ENCODE measurements around the gene PRM3. TPM values are rescaled to one million over a fixed set of nuclear protein-coding genes. Genes with fewer than 3 reads are reported as not detected.
"Not testable (repeated sequence)": the region's sequence is repeated elsewhere in the genome, so short reads cannot be mapped to it uniquely, and the experiment has no call there.

PRM3 gene
- total RNA-seq, 1 donor from 2014 or later, result not detected

DNA sequence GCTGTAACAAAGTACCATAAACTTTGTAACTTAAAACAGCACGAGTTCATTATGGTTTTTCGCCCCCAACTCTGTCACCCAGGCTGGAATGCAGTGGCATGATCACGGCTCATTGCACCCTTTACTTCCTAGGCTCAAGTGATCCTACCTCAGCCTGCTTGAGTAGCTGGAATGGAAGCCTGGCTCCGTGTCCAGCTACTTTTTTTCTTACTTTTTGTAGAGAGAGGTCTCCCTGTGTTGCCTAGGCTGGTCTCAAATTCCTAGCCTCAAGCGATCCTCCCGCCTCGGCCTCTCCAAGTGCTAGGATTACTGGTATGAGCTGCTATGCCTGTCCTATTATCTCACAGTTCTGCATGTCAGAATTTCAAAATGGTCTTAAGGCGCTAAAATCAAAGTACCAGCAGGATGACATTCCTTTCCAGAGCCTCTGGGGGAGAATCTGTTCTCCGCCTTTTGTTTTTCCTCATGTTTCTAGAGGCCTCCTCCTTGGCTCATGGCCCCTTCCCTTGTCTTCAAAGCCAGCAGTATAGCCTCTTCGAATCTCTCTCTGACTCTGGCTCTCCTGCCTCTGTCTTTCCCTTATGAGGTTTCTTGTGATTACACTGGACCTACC is 17.8 kb upstream of the PRM3 start:
- intact Hi-C loops (cut with DNase I), result no loop called here
- TF ChIP-seq, protein P1, sequence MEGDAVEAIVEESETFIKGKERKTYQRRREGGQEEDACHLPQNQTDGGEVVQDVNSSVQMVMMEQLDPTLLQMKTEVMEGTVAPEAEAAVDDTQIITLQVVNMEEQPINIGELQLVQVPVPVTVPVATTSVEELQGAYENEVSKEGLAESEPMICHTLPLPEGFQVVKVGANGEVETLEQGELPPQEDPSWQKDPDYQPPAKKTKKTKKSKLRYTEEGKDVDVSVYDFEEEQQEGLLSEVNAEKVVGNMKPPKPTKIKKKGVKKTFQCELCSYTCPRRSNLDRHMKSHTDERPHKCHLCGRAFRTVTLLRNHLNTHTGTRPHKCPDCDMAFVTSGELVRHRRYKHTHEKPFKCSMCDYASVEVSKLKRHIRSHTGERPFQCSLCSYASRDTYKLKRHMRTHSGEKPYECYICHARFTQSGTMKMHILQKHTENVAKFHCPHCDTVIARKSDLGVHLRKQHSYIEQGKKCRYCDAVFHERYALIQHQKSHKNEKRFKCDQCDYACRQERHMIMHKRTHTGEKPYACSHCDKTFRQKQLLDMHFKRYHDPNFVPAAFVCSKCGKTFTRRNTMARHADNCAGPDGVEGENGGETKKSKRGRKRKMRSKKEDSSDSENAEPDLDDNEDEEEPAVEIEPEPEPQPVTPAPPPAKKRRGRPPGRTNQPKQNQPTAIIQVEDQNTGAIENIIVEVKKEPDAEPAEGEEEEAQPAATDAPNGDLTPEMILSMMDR (IDR thresholded peaks at IDR 0.05), result no peak

DNA sequence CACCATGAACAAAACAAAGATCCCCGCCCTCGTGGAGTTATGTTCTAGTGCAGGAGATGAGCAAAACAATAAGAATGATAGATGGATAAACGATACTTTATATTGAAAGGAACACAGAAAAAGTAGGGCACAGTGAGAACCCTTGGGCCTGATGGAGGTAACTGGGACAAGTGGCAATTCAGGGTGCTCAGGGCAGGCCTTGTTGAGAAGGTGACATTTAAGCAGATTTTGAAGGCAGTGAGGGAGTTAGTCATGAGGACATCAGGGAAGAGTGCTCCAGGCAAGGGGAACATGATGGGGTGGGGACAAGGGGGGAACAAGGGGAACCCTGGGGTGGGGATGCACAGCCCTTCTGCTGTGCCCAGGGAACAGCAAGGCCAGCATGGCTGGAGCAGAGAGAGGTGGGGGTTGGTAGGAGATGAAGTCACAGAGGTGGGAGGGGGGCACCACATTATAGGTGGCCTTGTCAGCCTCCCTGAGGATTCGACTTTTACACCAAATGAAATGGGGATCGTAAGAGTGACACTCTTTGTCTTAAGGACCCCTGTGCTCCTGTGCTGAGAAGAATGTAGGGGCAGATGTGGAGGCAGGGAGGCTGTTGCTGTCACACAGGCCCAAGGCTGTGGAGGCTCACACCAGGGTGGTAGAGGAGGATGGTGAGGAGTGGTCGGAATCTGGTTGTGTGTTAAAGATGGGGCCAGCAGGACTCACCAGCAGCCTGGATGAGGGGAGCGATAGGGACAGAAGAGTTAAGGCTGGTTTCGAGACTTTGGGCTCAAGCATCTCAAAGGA is 16.9 kb upstream of the PRM3 start:
- Histone ChIP-seq H3K27ac (no peak overlapping the region), H3K9me3 (no peaks in the 10 kb centered on the region), H3K36me3 (no peaks in the 10 kb centered on the region), H3K27me3 (no peaks in the 10 kb centered on the region), H3K4me3 (no peak overlapping the region), H3K4me1 (no peaks in the 10 kb centered on the region)
- TF ChIP-seq, protein P1 (IDR thresholded peaks at IDR 0.05), result no peak
- DNase-seq (ENCODE audit: low spot score in 2 of 2), result no peak
- intact Hi-C loops (cut with DNase I), result no loop called here

More for the DNA sequence above, 17.8 kb upstream of the PRM3 start:
- no peak for DNase-seq (ENCODE audit: low spot score in 2 of 2)
- H3K27me3 ChIP-seq, result no peaks in the 10 kb centered on the region
- H3K4me3 ChIP-seq, result no peak overlapping the region
- H3K36me3 ChIP-seq, result no peaks in the 10 kb centered on the region
- no peak overlapping the region for H3K27ac ChIP-seq
- no peaks in the 10 kb centered on the region for H3K9me3 ChIP-seq
- no peaks in the 10 kb centered on the region for H3K4me1 ChIP-seq

DNA sequence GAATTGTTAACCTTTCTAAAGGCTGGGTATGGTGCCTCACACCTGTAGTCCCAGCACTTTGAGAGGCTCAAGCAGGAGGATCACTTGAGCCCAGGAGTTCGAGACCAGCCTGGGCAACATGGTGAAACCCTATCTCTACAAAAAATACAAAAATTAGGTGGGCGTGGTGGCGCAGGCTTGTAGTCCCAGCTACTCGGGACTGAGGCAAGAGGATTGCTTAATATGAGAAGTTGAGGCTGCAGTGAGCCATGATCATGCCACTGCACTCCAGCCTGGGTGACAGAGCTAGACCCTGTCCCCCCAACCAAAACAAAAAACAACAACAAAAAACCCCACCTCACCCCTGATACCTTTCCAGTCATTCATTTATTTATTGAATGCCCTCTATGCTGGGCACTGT is 16.3 kb upstream of the PRM3 start:
- intact Hi-C loops (cut with DNase I); H3K27me3 ChIP-seq; DNase-seq (ENCODE audit: low spot score in 2 of 2); H3K4me3 ChIP-seq; H3K9me3 ChIP-seq; H3K27ac ChIP-seq; H3K36me3 ChIP-seq; H3K4me1 ChIP-seq: not testable (repeated sequence)

DNA sequence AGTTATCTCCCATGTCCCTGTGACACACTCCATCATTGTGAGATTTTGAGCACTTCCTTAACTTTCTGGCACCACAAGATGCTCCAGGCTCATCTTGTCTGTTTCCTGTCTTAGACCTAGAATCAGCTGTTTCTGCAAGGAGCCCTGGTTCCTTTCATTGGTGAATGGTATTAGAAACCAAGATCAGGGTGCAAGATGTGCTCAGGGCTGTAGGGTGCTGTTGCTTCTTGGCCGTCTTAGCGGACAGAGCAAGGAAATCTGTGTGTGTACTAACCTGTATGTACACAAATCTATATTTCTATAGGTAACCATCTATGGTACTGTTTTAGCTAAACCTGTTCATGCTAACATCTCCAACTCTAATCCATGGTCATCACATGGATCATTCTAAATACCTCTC is 15.8 kb upstream of the PRM3 start:
- no peaks in the 10 kb centered on the region for H3K9me3 ChIP-seq
- H3K27me3 ChIP-seq, result no peaks in the 10 kb centered on the region
- TF ChIP-seq, protein P1 (IDR thresholded peaks at IDR 0.05), result no peak
- no peaks in the 10 kb centered on the region for H3K36me3 ChIP-seq
- intact Hi-C loops (cut with DNase I), result no loop called here
- no peak for DNase-seq (ENCODE audit: low spot score in 2 of 2)
- no peaks in the 10 kb centered on the region for H3K4me1 ChIP-seq
- no peak overlapping the region for H3K4me3 ChIP-seq
- H3K27ac ChIP-seq, result no peak overlapping the region

DNA sequence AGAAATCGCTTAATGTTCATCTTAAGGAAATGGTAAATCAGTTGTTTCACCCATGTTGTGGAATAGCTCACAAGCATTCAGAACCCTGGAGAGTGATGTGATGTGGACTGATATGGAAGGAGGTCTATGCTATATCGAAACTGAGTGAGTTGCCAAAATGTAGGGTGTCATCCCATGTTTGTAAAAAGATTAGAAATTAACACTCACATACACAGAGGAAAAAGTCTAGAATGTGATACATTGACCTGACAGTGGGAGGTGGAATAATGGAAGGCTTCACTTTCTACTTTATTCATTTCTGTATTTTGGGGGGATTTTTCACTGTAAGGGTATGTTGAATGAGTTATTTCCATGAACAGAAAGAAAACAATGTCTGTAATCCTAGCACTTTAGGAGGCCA is 12.4 kb upstream of the PRM3 start:
- Histone ChIP-seq H3K9me3 (no peaks in the 10 kb centered on the region), H3K36me3 (no peaks in the 10 kb centered on the region), H3K4me1 (no peaks in the 10 kb centered on the region), H3K27me3 (no peaks in the 10 kb centered on the region), H3K27ac (no peak overlapping the region), H3K4me3 (no peak overlapping the region)
- TF ChIP-seq, protein P1 (IDR thresholded peaks at IDR 0.05), result no peak
- intact Hi-C loops (cut with DNase I), result no loop called here
- no peak for DNase-seq (ENCODE audit: low spot score in 2 of 2)

DNA sequence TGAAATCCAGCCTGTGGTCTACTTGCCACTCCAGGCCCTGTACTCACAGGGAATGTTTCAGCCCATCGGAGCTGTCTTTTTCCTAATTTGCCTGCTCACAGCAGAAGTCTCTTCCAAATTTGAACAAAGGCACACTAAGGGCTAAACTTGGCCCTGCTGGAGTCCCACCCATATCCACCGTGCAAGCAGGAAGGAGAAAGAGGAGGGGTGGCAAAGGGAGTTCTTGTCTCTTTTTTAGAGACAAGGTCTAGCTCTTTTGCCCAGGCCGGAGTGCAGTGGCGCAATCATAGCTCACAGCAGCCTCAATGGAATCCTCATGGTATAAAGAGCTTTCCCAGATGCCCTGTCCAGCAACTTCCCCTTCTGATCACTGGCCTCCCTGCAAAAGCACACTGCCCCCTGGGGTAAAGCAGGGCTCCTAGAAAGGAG is 10.4 kb upstream of the PRM3 start:
- Histone ChIP-seq H3K9me3 (no peaks in the 10 kb centered on the region), H3K4me3 (no peak overlapping the region), H3K4me1 (no peaks in the 10 kb centered on the region), H3K36me3 (no peaks in the 10 kb centered on the region), H3K27ac (no peak overlapping the region), H3K27me3 (no peaks in the 10 kb centered on the region)
- TF ChIP-seq, protein P1 (IDR thresholded peaks at IDR 0.05), result no peak
- intact Hi-C loops (cut with DNase I), result no loop called here
- no peak for DNase-seq (ENCODE audit: low spot score in 2 of 2)

Measured in ascending aorta (tissue), 2 donors.